SHP77 treated with DMSO at 0.1 percent for 48 hours (cell line): ENCODE measurements around the gene RPUSD3.

Experiments used
- DNase-seq: peaks from one replicate; lab custom pipeline; 2025; lab: John Stamatoyannopoulos, UW

Gene RPUSD3

DNA sequence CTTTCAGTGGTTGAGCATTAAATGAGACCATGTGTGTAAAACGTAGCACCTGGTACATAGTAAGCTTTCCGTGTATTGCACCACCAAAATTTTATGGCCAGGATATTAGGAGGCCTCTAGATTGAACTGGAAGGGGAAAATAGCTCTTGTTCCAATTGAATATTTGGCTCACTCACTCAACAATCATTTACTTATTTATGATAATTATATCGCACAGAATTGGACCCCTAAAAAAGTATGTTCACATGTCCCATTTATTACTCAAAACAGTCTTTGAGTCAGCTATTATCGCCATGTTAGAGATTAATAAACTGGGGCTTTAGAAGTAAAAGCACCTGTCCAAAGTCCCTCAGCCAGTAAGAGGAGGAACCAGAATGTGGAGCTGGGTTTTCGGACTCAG lies 38.8 kb downstream of the RPUSD3 start:
- no peak for DNase-seq

DNA sequence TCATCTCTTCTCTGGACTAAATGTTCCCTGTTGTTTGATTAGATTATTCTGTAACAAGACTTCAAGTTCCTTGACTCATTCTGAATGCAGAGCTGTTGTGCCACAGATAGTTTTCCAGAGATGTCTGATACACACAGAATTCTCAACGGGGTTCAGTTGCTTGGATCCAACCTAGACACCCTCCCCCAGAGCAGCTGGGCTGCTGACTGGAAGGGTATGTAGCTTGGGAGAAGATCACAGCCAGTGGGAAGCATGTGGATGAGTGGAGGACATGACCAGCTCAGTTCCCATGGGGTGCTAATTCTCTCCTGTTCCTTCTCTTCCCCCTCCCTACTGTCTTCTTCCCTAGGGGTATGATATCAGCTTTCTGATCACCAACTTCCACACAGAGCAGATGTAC lies 40.3 kb downstream of the RPUSD3 start:
- no peak for DNase-seq

DNA sequence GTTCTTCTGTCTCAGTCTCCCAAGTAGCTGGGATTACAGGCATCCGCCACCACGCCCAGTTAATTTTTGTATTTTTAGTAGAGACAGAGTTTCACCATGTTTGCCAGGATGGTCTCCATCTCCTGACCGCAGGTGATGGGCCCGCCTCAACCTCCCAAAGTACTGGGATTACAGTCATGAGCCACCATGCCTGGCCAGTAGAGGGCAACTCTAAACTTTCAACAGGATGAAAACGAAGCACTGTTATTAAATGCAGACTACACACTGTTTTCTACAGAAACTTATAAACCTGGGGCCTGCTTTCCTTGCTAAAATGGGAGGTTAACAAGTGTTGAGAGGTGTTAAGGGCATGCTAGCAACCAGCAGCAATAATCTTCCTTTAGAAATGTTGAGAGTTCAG lies 43.3 kb downstream of the RPUSD3 start:
- DNase-seq = no peak

DNA sequence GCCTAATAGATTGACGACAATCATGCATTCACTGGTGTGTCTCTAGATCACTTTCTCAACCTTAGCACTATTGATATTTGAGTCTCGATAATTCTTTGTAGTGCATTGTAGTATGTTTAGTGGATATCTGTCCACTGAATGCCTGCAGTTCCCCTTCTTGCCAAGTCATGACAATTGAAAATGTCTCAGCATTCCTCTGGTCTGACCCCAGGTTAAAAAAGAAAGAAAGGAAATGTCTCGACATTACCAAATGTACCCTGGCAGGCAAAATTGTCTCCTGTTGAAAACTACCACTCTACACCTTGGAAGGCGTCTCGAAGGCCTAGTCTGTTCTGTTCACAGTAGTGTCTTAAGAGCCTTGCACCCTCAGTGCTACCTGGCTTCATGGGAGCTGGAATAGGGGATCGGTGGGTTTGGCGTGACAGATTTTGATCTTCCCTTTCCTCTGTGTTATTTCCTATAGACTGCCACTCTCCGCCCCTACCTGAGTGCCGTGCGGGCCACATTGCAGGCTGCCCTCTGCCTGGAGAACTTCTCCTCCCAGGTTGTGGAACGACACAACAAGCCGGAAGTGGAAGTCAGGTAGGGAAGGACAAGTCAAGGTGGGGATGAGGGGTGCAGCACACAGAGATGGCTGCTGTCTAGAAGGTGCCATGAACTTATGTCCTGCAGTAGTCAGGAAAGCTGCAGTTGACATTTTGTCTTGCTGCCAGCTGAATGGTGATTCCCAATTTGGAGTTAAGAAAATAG lies 46.4 kb downstream of the RPUSD3 start:
- no peak for DNase-seq

DNA sequence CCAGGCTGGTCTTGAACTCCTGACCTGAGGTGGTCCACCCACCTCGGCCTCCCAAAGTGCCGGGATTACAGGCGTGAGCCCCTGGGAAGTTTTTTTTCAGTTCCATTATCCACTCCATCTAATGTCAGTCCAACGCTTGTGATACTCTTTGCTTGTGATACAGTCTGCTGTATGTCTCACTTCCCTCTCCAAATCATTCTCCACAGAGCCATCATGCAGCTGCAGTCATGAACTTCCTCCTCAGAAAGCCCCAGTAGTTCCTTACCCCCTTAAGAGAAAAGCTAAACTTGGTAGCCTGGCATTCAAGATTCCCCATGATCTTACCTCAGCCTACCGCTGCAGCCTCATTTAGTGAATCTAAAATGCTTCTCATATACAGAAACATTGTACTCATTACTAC lies 48.6 kb downstream of the RPUSD3 start:
- DNase-seq = no peak

DNA sequence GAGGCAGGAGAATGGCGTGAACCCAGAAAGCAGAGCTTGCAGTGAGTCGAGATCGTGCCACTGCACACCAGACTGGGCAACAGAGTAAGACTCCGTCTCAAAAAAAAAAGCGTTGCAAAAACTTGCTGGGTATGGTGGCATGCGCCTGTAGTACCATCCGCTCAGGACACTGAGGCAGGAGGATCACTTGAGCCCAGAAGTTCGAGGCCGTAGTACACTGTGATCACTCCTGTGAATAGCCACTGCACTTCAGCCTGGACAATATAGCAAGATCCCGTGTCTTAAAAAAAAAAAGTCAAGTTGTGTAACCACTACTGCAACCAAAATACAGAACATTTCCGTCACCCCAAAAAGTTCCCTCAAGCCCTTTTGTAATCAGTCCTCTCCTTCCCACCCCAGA lies 49.4 kb downstream of the RPUSD3 start:
- DNase-seq = no peak

DNA sequence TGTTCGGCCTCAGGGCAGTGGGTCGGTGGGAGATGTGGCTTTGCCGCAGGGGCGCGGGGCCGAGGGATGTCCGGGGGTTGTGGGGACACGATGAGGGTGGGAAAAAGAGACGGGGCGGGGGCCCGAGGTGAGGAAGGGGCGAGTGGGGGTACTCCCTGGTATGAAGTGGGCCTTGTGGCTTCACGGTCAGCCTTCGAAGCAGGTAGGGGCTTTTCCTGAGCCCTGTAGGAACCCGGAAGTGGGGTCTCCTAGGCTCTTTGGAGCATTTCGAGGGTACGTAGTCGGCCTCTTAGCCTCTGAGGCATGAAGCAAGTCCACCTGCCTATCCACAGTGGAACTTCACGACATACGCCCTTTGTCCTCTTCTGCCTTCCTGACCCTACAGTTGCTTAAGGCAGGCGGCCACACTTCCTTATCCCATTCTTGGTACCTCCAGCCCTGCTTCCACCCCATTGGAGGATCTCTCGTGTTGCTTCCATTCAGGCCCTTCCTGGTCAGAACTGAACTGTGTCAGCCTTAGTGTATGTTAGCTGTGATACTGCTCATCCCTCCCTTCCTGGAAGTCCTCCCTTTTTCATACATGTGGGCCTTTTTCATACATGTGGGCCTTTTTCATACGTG lies 50.5 kb downstream of the RPUSD3 start:
- DNase-seq = no peak

DNA sequence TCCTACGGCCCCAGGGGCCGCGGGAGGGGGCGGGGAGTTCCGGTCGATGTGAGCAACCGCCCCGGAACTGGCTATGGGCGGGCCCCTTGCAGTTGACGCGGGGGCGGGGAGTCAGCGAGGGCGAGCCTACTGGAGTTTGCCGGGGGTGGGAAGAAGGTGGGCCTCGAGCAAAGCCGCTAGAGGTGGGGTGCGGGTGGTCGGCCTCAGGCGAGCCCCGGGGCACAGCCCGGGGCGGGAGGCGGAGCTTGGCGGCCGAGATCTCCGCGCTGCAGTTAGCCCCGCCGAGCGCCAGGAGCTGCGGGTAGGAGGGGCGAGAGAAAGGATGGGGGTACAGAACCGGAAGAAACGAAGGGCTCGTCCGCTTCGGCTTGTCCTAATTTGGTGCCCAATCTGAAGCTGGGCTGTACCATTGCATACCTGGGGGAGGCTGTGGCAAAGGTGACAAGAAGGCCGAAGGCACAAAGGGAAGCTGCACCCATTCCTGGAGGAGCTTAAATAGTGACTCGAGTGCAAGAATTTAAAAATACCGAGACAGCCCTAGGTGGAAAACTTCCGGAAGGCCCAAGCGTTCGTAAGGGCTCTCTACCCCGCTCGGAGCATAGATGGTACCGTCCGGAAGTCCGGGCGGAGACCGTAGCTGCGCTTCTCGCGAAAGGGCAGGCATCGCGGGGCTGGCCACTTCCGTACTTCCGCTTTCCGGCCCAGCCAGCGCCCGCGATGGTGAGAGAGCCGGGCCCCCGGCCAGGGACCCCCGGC lies 51.2 kb downstream of the RPUSD3 start, which contains the start of the genes ARPC4 and TADA3:
Gene ARPC4 (plus strand): TSS at position 678 of the 756 bp plus-strand sequence. CDS start 40 bp downstream, at position 718.
Gene TADA3 (minus strand): TSS at position 69 of the 756 bp plus-strand sequence. CDS start 1,007 bp downstream, outside the sequence.
- DNase-seq = peak; percentile 94

DNA sequence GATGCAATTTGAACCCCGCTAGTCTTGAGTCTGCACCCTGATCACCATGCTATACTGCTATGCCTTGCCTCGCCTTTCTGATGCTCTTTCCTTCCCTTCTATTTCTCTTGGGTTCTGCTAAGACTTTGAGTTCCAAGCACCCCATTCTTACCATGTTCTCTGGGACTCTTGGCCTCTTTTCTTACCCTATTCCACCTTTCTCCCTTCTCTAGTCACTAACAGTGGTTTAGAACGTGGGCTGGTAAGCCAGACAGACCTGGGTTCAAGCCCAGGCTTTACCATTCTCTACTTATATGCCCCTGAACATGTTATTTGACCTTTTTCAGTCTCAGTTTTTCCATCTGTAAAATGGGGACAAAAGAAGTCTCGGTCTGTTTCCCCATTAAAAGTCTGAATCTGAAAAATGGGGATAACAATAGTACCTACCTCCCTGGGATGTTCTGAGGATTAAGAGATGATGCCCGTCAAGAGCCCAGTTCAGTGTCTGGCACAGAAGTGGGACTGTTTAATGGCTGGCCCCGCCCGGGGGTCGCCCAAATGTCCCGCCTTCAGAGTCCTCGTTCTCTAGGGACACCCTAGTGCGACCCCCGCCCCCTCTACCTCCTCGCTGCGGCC lies 51.9 kb downstream of the RPUSD3 start:
- no peak for DNase-seq

DNA sequence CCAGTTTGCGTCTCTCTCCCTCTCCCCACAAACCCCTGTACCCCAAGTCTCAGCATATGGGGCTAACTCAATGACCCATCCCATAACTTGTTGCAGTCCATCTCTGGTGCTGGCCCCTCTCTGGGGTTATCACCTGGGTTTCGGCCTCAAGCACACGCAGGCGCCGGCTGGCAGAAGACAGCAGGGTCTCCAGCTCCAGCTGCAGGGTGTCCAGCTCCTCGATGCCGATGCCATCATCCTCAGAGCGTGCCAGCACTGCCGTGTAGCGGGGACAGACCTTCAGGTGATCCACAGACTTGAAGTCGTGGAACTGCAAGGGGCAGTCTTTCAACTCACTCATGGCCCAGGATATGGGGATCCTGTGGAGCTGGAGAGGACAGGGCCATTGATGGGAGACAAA lies 52.7 kb downstream of the RPUSD3 start:
- DNase-seq = no peak
